IMR-90 (cell line): ENCODE results near the gene SARDH. TPM values are rescaled to one million over a fixed set of nuclear protein-coding genes. Genes with fewer than 3 reads are reported as not detected.

Experiments used
- ATAC-seq: fragments of 200-7000 bp; cut with Tn5 transposase; 2 replicates; pipeline ENCODE4 v1.9.1; 2020; ENCODE audit warnings: low read depth, mild to moderate bottlenecking, moderate library complexity
- BruUV-seq: library from RNA; stranded (reverse); fragments of 400-500 nt; replicated peaks from 2 replicates; lab custom pipeline; 2021; lab: Mats Ljungman, UMichigan
- CTCF ChIA-PET: fragments of 300-600 bp; formaldehyde crosslinking; extraction: SDS; loops from one replicate; lab custom pipeline; 2021; ENCODE audit warnings: antibody characterized with exemption; lab: Yijun Ruan, JAX
- POLR2A ChIA-PET: fragments of 300-600 bp; sonication (Branson Sonifier 250); formaldehyde crosslinking; loops from one replicate; lab custom pipeline; 2022; ENCODE audit warnings: antibody characterized with exemption; ENCODE audit not compliant: unreplicated experiment; lab: Charles Lee
- DNase-seq: peaks from one replicate; pipeline ENCODE4 v3.0.0; 2013
- H2AFZ ChIP-seq: replicated peaks from 2 replicates; pipeline ENCODE3; 2013; ENCODE audit warnings: low read length, mild to moderate bottlenecking; ENCODE audit not compliant: poor library complexity
- H2AK5ac ChIP-seq: 2 replicates; pipeline ENCODE4 v1.6.1; 2013; ENCODE audit warnings: low read depth, low read length, inconsistent platforms
- H2AK9ac ChIP-seq: replicated peaks from 2 replicates; pipeline ENCODE3; 2013; ENCODE audit warnings: mild to moderate bottlenecking, low read depth, low read length, moderate library complexity; ENCODE audit not compliant: poor library complexity
- H2BK120ac ChIP-seq: 2 replicates; pipeline ENCODE4 v1.6.1; 2013; ENCODE audit warnings: low read depth, low read length, inconsistent platforms
- H2BK15ac ChIP-seq: 3 replicates; pipeline ENCODE4 v1.6.1; 2013; ENCODE audit warnings: low read depth, low read length, inconsistent platforms
- H2BK20ac ChIP-seq: 2 replicates; pipeline ENCODE4 v1.6.1; 2013; ENCODE audit warnings: low read depth, mild to moderate bottlenecking, inconsistent platforms, low read length, moderate library complexity
- H2BK5ac ChIP-seq: 2 replicates; pipeline ENCODE4 v1.6.1; 2013; ENCODE audit warnings: mild to moderate bottlenecking, low read depth, low read length, inconsistent platforms; ENCODE audit not compliant: poor library complexity, severe bottlenecking
- H3K14ac ChIP-seq: replicated peaks from 2 replicates; pipeline ENCODE4 v1.6.1; 2013; ENCODE audit warnings: low read depth, low read length, inconsistent platforms
- H3K18ac ChIP-seq: 2 replicates; pipeline ENCODE4 v1.6.1; 2013; ENCODE audit warnings: low read depth, low read length, control low read depth
- H3K23ac ChIP-seq: 2 replicates; pipeline ENCODE4 v1.6.1; 2013; ENCODE audit warnings: low read depth, low read length, inconsistent platforms
- H3K27ac ChIP-seq: 2 replicates; pipeline ENCODE4 v1.5.1; 2013; ENCODE audit warnings: mild to moderate bottlenecking, control low read depth, low read length; ENCODE audit not compliant: insufficient read depth
- H3K27me3 ChIP-seq: 2 replicates; pipeline ENCODE4 v1.6.1; 2013; ENCODE audit warnings: low read length; ENCODE audit not compliant: control insufficient read depth, insufficient read depth
- H3K36me3 ChIP-seq: 2 replicates; pipeline ENCODE4 v1.6.1; 2013; ENCODE audit warnings: low read length, mixed read lengths; ENCODE audit not compliant: control insufficient read depth, insufficient read depth
- H3K4ac ChIP-seq: 2 replicates; pipeline ENCODE4 v1.6.1; 2013; ENCODE audit warnings: low read depth, low read length, inconsistent platforms
- H3K4me1 ChIP-seq: 2 replicates; pipeline ENCODE4 v1.6.1; 2013; ENCODE audit warnings: low read length, mixed read lengths; ENCODE audit not compliant: control insufficient read depth, insufficient read depth
- H3K4me2 ChIP-seq: 2 replicates; pipeline ENCODE4 v1.6.1; 2013; ENCODE audit warnings: low read depth, mild to moderate bottlenecking, control low read depth, low read length, moderate library complexity
- H3K4me3 ChIP-seq: 2 replicates; pipeline ENCODE4 v1.5.1; 2013; ENCODE audit warnings: low read depth, mild to moderate bottlenecking, control low read depth, low read length, moderate library complexity; ENCODE audit not compliant: insufficient read depth
- H3K56ac ChIP-seq: 2 replicates; pipeline ENCODE4 v1.6.1; 2013; ENCODE audit warnings: low read length, inconsistent platforms; ENCODE audit not compliant: insufficient read depth; ENCODE audit errors: extremely low read depth
- H3K79me1 ChIP-seq, 2 experiments: 2 replicates each; pipeline ENCODE4 v1.6.1; 2013; ENCODE audit warnings: low read length in 2 of 2, inconsistent platforms in 1 of 2, low read depth in 1 of 2
- H3K9ac ChIP-seq: 2 replicates; pipeline ENCODE4 v1.6.1; 2013; ENCODE audit warnings: low read depth, low read length, control low read depth
- H3K9me1 ChIP-seq: 2 replicates; pipeline ENCODE4 v1.6.1; 2013; ENCODE audit warnings: low read length, inconsistent platforms; ENCODE audit not compliant: insufficient read depth
- H3K9me3 ChIP-seq: 2 replicates; pipeline ENCODE4 v1.6.1; 2013; ENCODE audit warnings: low read length; ENCODE audit not compliant: control insufficient read depth, insufficient read depth
- H4K20me1 ChIP-seq: 2 replicates; pipeline ENCODE4 v1.6.1; 2013; ENCODE audit warnings: low read length, inconsistent platforms; ENCODE audit not compliant: insufficient read depth
- H4K5ac ChIP-seq: 2 replicates; pipeline ENCODE4 v1.6.1; 2013; ENCODE audit warnings: mild to moderate bottlenecking, low read depth, low read length, control low read depth
- H4K8ac ChIP-seq, 2 experiments: 2 replicates each; pipeline ENCODE4 v1.6.1; 2013; ENCODE audit warnings: low read depth in 2 of 2, low read length in 2 of 2, control low read depth in 1 of 2, inconsistent platforms in 1 of 2
- H4K91ac ChIP-seq: 2 replicates; pipeline ENCODE4 v1.6.1; 2013; ENCODE audit warnings: low read depth, low read length, inconsistent platforms; ENCODE audit not compliant: insufficient read depth
- BHLHE40 ChIP-seq: fragments of 150-350 bp; IDR thresholded peaks from 2 replicates; pipeline ENCODE4 v1.6.1; 2016; ENCODE audit warnings: mild to moderate bottlenecking, low read depth, low read length
- CEBPB ChIP-seq: IDR thresholded peaks from 2 replicates; pipeline ENCODE4 v1.6.1; 2012; ENCODE audit warnings: low read depth, low read length, improper control_type of control experiment
- CHD1 ChIP-seq: IDR thresholded peaks from 2 replicates; pipeline ENCODE4 v1.6.1; 2012; ENCODE audit warnings: low read depth, low read length, improper control_type of control experiment
- FOS ChIP-seq: fragments of 150-350 bp; IDR thresholded peaks from 2 replicates; pipeline ENCODE4 v1.6.1; 2016; ENCODE audit warnings: low read depth, low read length
- MAFK ChIP-seq: IDR thresholded peaks from 2 replicates; pipeline ENCODE4 v1.6.1; 2012; ENCODE audit warnings: low read depth, low read length, improper control_type of control experiment
- MAZ ChIP-seq: IDR thresholded peaks from 2 replicates; pipeline ENCODE4 v1.6.1; 2012; ENCODE audit warnings: low read depth, mild to moderate bottlenecking, low read length, improper control_type of control experiment, moderate library complexity, borderline replicate concordance
- MXI1 ChIP-seq: IDR thresholded peaks from 2 replicates; pipeline ENCODE4 v1.6.1; 2012; ENCODE audit warnings: low read depth, mild to moderate bottlenecking, low read length, moderate library complexity, borderline replicate concordance
- NFE2L2 ChIP-seq: fragments of 150-350 bp; IDR thresholded peaks from 2 replicates; pipeline ENCODE4 v1.6.1; 2016; ENCODE audit warnings: low read depth, mild to moderate bottlenecking, low read length
- POLR2A ChIP-seq: IDR thresholded peaks from 2 replicates; pipeline ENCODE4 v1.6.1; 2012; ENCODE audit warnings: mild to moderate bottlenecking, low read depth, low read length
- RAD21 ChIP-seq: IDR thresholded peaks from 2 replicates; pipeline ENCODE4 v1.6.1; 2012; ENCODE audit warnings: low read length, improper control_type of control experiment
- RCOR1 ChIP-seq: IDR thresholded peaks from 2 replicates; pipeline ENCODE4 v1.6.1; 2012; ENCODE audit warnings: mild to moderate bottlenecking, low read length, improper control_type of control experiment; ENCODE audit not compliant: insufficient replicate concordance
- RFX5 ChIP-seq: IDR thresholded peaks from 2 replicates; pipeline ENCODE4 v1.8.0; 2012; ENCODE audit warnings: low read depth, mild to moderate bottlenecking, low read length, moderate library complexity
- SMC3 ChIP-seq: fragments of 150-350 bp; IDR thresholded peaks from 2 replicates; pipeline ENCODE4 v1.6.1; 2016; ENCODE audit warnings: low read depth, mild to moderate bottlenecking, antibody characterized with exemption, low read length, moderate library complexity
- WGBS, 2 experiments: methylation state at CpG; one replicate each; pipeline versions ENCODE4 v1.1.5 to v1.1.7; 2013; ENCODE audit warnings: missing lambda C conversion rate in 2 of 2; ENCODE audit not compliant: insufficient read length in 1 of 2; ENCODE audit errors: extremely low coverage in 2 of 2; 5-methylcytosine and 5-hydroxymethylcytosine counted together
- dilution Hi-C: fragments of 300-500 bp; cut with HindIII; formaldehyde crosslinking; loops from one replicate; pipeline ENCODE4 v1.14.3; 2018; ENCODE audit warnings: low sequenced_read_pairs; ENCODE audit not compliant: unreplicated experiment
- in situ Hi-C: fragments of 300-500 bp; cut with MboI; formaldehyde crosslinking; loops from 3 replicates; pipeline ENCODE4 v1.14.3; 2019; ENCODE audit warnings: low sequenced_read_pairs, inconsistent platforms, mixed read lengths
- intact Hi-C: fragments of 100-400 bp; cut with micrococcal nuclease; formaldehyde crosslinking; loops from 2 replicates; pipeline ENCODE4 v1.10.0; 2022
- polyA plus RNA-seq, 3 experiments: library from polyadenylated mRNA; depleted of rRNA; stranded (reverse); fragments of >200 nt; gene quantifications; 2 replicates each; pipeline ENCODE4 v1.2.3, GENCODE V29; 2012; ENCODE audit warnings: low replicate concordance in 1 of 3
- total RNA-seq: library from RNA; depleted of rRNA; stranded (reverse); fragments of >200 nt; gene quantifications from 2 replicates; pipeline ENCODE4 v1.2.3, GENCODE V29; 2012
- TF ChIP-seq, protein P1 (sequence below): conservative IDR thresholded peaks from 2 replicates; pipeline ENCODE4 v1.5.1; 2012; ENCODE audit warnings: mild to moderate bottlenecking, low read depth, low read length, improper control_type of control experiment
- TF ChIP-seq, protein P2 (sequence below): fragments of 150-350 bp; IDR thresholded peaks from 2 replicates; pipeline ENCODE4 v1.6.1; 2017; ENCODE audit warnings: mild to moderate bottlenecking, antibody characterized with exemption, low read length, low read depth
- TF ChIP-seq, protein P3 (sequence below): fragments of 150-350 bp; IDR thresholded peaks from 2 replicates; pipeline ENCODE4 v1.6.1; 2016; ENCODE audit warnings: low read depth, mild to moderate bottlenecking, low read length, moderate library complexity, borderline replicate concordance

Gene SARDH
- total and polyA plus RNA-seq, 2 of the 4 experiments (the other 2 are of a cell fraction) = 5.0 to 7.5 TPM

DNA sequence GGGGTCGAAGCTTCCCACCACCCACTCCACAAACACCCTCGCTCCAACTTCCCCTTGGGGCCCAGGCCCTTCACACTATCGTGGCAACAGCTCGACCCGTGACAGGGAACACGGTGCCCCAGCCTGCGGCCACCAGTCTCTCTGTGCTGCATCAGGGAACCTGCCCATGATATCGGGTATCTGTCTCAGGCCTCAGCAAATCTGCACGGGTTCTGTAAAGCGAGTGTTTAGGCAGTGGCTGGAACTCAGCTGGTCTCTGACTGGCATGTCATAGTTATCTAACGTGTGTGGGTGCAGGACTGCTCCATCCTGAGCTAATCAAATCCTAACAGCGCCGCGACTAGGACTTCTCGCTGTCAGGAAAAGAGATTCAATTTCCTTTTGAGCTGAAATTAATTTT, 59.1 kb downstream of the SARDH start:
- Histone ChIP-seq H4K5ac (no peak overlapping the region), H3K9me1 (no peaks in the 10 kb centered on the region), H3K27me3 (no peaks in the 10 kb centered on the region; the same call in 1 of the 2 replicates), H3K4me3 (no peak overlapping the region), H3K79me1 (no peaks in the 10 kb centered on the region), H3K36me3 (no peaks in the 10 kb centered on the region), H2AK9ac (no peak overlapping the region), H3K14ac (no peak overlapping the region), H2BK120ac (no peak overlapping the region), H3K4me2 (no peak overlapping the region), H2BK20ac (no peak overlapping the region), H4K91ac (no peak overlapping the region), H3K4me1 (no peaks in the 10 kb centered on the region), H3K4ac (no peak overlapping the region), H3K18ac (no peak overlapping the region), H2AFZ (no peak overlapping the region), H2BK5ac (no peak overlapping the region), H3K23ac (no peak overlapping the region), H3K27ac (no peak overlapping the region), H3K9me3 (no peaks in the 10 kb centered on the region), H4K8ac (no peak overlapping the region), H3K56ac (no peak overlapping the region), H3K9ac (no peak overlapping the region), H2BK15ac (no peak overlapping the region), H4K20me1 (no peaks in the 10 kb centered on the region), H2AK5ac (no peak overlapping the region)
- in situ Hi-C loops (no loop called here), dilution Hi-C loops (no loop called here), intact Hi-C loops (no loop called here)
- ATAC-seq (no peak), DNase-seq (no peak)
- TF ChIP-seq RCOR1 (no peak), MAFK (no peak), CHD1 (no peak), NFE2L2 (no peak), BHLHE40 (no peak), FOS (no peak), MAZ (no peak), SMC3 (no peak), MXI1 (no peak), RFX5 (no peak), RAD21 (no peak), CEBPB (no peak), POLR2A (no peak)
- TF ChIP-seq, protein P1, sequence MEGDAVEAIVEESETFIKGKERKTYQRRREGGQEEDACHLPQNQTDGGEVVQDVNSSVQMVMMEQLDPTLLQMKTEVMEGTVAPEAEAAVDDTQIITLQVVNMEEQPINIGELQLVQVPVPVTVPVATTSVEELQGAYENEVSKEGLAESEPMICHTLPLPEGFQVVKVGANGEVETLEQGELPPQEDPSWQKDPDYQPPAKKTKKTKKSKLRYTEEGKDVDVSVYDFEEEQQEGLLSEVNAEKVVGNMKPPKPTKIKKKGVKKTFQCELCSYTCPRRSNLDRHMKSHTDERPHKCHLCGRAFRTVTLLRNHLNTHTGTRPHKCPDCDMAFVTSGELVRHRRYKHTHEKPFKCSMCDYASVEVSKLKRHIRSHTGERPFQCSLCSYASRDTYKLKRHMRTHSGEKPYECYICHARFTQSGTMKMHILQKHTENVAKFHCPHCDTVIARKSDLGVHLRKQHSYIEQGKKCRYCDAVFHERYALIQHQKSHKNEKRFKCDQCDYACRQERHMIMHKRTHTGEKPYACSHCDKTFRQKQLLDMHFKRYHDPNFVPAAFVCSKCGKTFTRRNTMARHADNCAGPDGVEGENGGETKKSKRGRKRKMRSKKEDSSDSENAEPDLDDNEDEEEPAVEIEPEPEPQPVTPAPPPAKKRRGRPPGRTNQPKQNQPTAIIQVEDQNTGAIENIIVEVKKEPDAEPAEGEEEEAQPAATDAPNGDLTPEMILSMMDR = no peak
- TF ChIP-seq, protein P2, sequence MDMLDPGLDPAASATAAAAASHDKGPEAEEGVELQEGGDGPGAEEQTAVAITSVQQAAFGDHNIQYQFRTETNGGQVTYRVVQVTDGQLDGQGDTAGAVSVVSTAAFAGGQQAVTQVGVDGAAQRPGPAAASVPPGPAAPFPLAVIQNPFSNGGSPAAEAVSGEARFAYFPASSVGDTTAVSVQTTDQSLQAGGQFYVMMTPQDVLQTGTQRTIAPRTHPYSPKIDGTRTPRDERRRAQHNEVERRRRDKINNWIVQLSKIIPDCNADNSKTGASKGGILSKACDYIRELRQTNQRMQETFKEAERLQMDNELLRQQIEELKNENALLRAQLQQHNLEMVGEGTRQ = no peak
- TF ChIP-seq, protein P3, sequence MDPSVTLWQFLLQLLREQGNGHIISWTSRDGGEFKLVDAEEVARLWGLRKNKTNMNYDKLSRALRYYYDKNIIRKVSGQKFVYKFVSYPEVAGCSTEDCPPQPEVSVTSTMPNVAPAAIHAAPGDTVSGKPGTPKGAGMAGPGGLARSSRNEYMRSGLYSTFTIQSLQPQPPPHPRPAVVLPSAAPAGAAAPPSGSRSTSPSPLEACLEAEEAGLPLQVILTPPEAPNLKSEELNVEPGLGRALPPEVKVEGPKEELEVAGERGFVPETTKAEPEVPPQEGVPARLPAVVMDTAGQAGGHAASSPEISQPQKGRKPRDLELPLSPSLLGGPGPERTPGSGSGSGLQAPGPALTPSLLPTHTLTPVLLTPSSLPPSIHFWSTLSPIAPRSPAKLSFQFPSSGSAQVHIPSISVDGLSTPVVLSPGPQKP = no peak
- CTCF ChIA-PET = no interaction called here
- BruUV-seq = no TSS peak
- POLR2A ChIA-PET = no interaction called here
- 72% methylated on average over 9 of the region's 15 CpGs; no CpG with 5 or more reads in 1 of the 2 experiments for WGBS, 2 experiments
